Measurements from ENCODE around the gene GFRA3.

The GFRA3 gene

GRCh38 chr5:138226910-138227309, 47.5 kb downstream of the GFRA3 start:
- H3K4me1 ChIP-seq (ENCODE audit: insufficient read depth, low read length): no peaks in the 10 kb centered on the region
- H3K36me3 ChIP-seq (ENCODE audit: insufficient read depth, low read depth, low read length): no peaks in the 10 kb centered on the region
- peaks cover 8% of the 10 kb centered on the region for H3K9me3 ChIP-seq (ENCODE audit: insufficient read depth, low read depth, low read length)
- no peak overlapping the region for H3K4me3 ChIP-seq (ENCODE audit: low read length)
- H3K9ac ChIP-seq (ENCODE audit: low read depth, low read length): no peak overlapping the region
- H3K27ac ChIP-seq (ENCODE audit: low read length): no peak overlapping the region
- H3K27me3 ChIP-seq (ENCODE audit: insufficient read depth, low read length): no peaks in the 10 kb centered on the region

GRCh38 chr5:138224712-138225111, 49.7 kb downstream of the GFRA3 start:
- H3K27ac ChIP-seq (ENCODE audit: low read length): no peak overlapping the region
- no peak overlapping the region for H3K9ac ChIP-seq (ENCODE audit: low read depth, low read length)
- peaks cover 8% of the 10 kb centered on the region for H3K9me3 ChIP-seq (ENCODE audit: insufficient read depth, low read depth, low read length)
- no peaks in the 10 kb centered on the region for H3K4me1 ChIP-seq (ENCODE audit: insufficient read depth, low read length)
- H3K4me3 ChIP-seq (ENCODE audit: low read length): no peak overlapping the region
- no peaks in the 10 kb centered on the region for H3K27me3 ChIP-seq (ENCODE audit: insufficient read depth, low read length)
- H3K36me3 ChIP-seq (ENCODE audit: insufficient read depth, low read depth, low read length): no peaks in the 10 kb centered on the region

- no peaks in the 10 kb centered on the region for H3K36me3 ChIP-seq (ENCODE audit: insufficient read depth, low read depth, low read length)
- H3K4me3 ChIP-seq (ENCODE audit: low read length): no peak overlapping the region
- no peak overlapping the region for H3K9ac ChIP-seq (ENCODE audit: low read depth, low read length)
- H3K4me1 ChIP-seq (ENCODE audit: insufficient read depth, low read length): no peaks in the 10 kb centered on the region
- no peak overlapping the region for H3K27ac ChIP-seq (ENCODE audit: low read length)
- peaks cover 12% of the 10 kb centered on the region for H3K9me3 ChIP-seq (ENCODE audit: insufficient read depth, low read depth, low read length)
- H3K27me3 ChIP-seq (ENCODE audit: insufficient read depth, low read length): no peaks in the 10 kb centered on the region
Observed at GRCh38 chr5:138223532-138223931, 50.9 kb downstream of the GFRA3 start.

GRCh38 chr5:138216799-138217198, 57.6 kb downstream of the GFRA3 start:
- no peaks in the 10 kb centered on the region for H3K36me3 ChIP-seq (ENCODE audit: insufficient read depth, low read depth, low read length)
- H3K27ac ChIP-seq (ENCODE audit: low read length): no peak overlapping the region
- H3K4me3 ChIP-seq (ENCODE audit: low read length): no peak overlapping the region
- no peaks in the 10 kb centered on the region for H3K27me3 ChIP-seq (ENCODE audit: insufficient read depth, low read length)
- no peaks in the 10 kb centered on the region for H3K4me1 ChIP-seq (ENCODE audit: insufficient read depth, low read length)
- H3K9ac ChIP-seq (ENCODE audit: low read depth, low read length): no peak overlapping the region
- H3K9me3 ChIP-seq (ENCODE audit: insufficient read depth, low read depth, low read length): 0 out of 2 replicates have a peak, but pooled peaks cover 5% of the 10 kb centered on the region

- H3K27me3 ChIP-seq (ENCODE audit: insufficient read depth, low read length): no peaks in the 10 kb centered on the region
- peak within 1 kb of the TSS; percentile 96 for H3K9ac ChIP-seq (ENCODE audit: low read depth, low read length)
- H3K9me3 ChIP-seq (ENCODE audit: insufficient read depth, low read depth, low read length): no peaks in the 10 kb centered on the region
Observed at GRCh38 chr5:138213161-138214029, 61.0 kb downstream of the GFRA3 start, which contains the start of gene CDC23. Gene CDC23, minus strand, starts transcription at chr5:138213323. Its CDS starts 11 bp downstream, at chr5:138213312.

GRCh38 chr5:138212828-138213160, 61.6 kb downstream of the GFRA3 start:
- H3K27ac ChIP-seq (ENCODE audit: low read length): peak overlapping the region; percentile 51
- H3K9ac ChIP-seq (ENCODE audit: low read depth, low read length): peak overlapping the region; percentile 96
- H3K36me3 ChIP-seq (ENCODE audit: insufficient read depth, low read depth, low read length): peaks cover 27% of the 10 kb centered on the region
- no peaks in the 10 kb centered on the region for H3K27me3 ChIP-seq (ENCODE audit: insufficient read depth, low read length)
- H3K4me1 ChIP-seq (ENCODE audit: insufficient read depth, low read length): no peaks in the 10 kb centered on the region
- no peaks in the 10 kb centered on the region for H3K9me3 ChIP-seq (ENCODE audit: insufficient read depth, low read depth, low read length)
- H3K4me3 ChIP-seq (ENCODE audit: low read length): peak overlapping the region; percentile 97

More at GRCh38 chr5:138213161-138214029, 61.0 kb downstream of the GFRA3 start, which contains the start of gene CDC23:
- Histone ChIP-seq H3K4me1 (ENCODE audit: insufficient read depth, low read length) (no peaks in the 10 kb centered on the region), H3K27ac (ENCODE audit: low read length) (peak within 1 kb of the TSS; percentile 51), H3K4me3 (ENCODE audit: low read length) (peak within 1 kb of the TSS; percentile 97), H3K36me3 (ENCODE audit: insufficient read depth, low read depth, low read length) (peaks cover 21% of the 10 kb centered on the region)

GRCh38 chr5:138210985-138211384, 63.4 kb downstream of the GFRA3 start:
- H3K9me3 ChIP-seq (ENCODE audit: insufficient read depth, low read depth, low read length): no peaks in the 10 kb centered on the region
- H3K27ac ChIP-seq (ENCODE audit: low read length): no peak overlapping the region
- H3K9ac ChIP-seq (ENCODE audit: low read depth, low read length): no peak overlapping the region
- no peak overlapping the region for H3K4me3 ChIP-seq (ENCODE audit: low read length)
- H3K4me1 ChIP-seq (ENCODE audit: insufficient read depth, low read length): no peaks in the 10 kb centered on the region
- no peaks in the 10 kb centered on the region for H3K27me3 ChIP-seq (ENCODE audit: insufficient read depth, low read length)
- peaks cover 42% of the 10 kb centered on the region for H3K36me3 ChIP-seq (ENCODE audit: insufficient read depth, low read depth, low read length)
